ENCODE data around the gene EPS8L2.
A peak's percentile ranks its signal among the peaks of the same experiment; 100 is the strongest.
"Not testable (repeated sequence)": the region's sequence is repeated elsewhere in the genome, so short reads cannot be mapped to it uniquely, and the experiment has no call there.

EPS8L2 gene

GRCh38 chr11:705646-706438, at the start of gene EPS8L2:
Gene EPS8L2 (plus strand): TSS chr11:706231. CDS start chr11:709408, 3,177 bp downstream.
- no peak for FAIRE-seq

GRCh38 chr11:656426-656825, 49.6 kb upstream of the EPS8L2 start:
- FAIRE-seq: no peak

GRCh38 chr11:656866-657265, 49.2 kb upstream of the EPS8L2 start:
- no peak for FAIRE-seq

GRCh38 chr11:657691-658126, 48.3 kb upstream of the EPS8L2 start:
- FAIRE-seq: no peak

GRCh38 chr11:659532-660085, 46.4 kb upstream of the EPS8L2 start:
- no peak for FAIRE-seq

GRCh38 chr11:660281-660680, 45.8 kb upstream of the EPS8L2 start:
- FAIRE-seq: no peak

- no peak for FAIRE-seq
Measured at GRCh38 chr11:660681-661444, 45.2 kb upstream of the EPS8L2 start.

GRCh38 chr11:662689-663274, 43.2 kb upstream of the EPS8L2 start:
- no peak for FAIRE-seq

- FAIRE-seq: peak; percentile 55
Measured at GRCh38 chr11:665062-665703, 40.8 kb upstream of the EPS8L2 start.

GRCh38 chr11:665704-666281, 40.2 kb upstream of the EPS8L2 start:
- no peak for FAIRE-seq

- FAIRE-seq: no peak
Measured at GRCh38 chr11:673866-674265, 32.2 kb upstream of the EPS8L2 start.

- no peak for FAIRE-seq
Measured at GRCh38 chr11:674406-674805, 31.6 kb upstream of the EPS8L2 start.

- no peak for FAIRE-seq
Measured at GRCh38 chr11:678297-678696, 27.7 kb upstream of the EPS8L2 start.

- FAIRE-seq: no peak
Measured at GRCh38 chr11:679271-680207, 26.5 kb upstream of the EPS8L2 start.

GRCh38 chr11:680476-680875, 25.6 kb upstream of the EPS8L2 start:
- no peak for FAIRE-seq

- no peak for FAIRE-seq
Measured at GRCh38 chr11:680970-681369, 25.1 kb upstream of the EPS8L2 start.

GRCh38 chr11:686451-687243, 19.4 kb upstream of the EPS8L2 start:
- no peak for FAIRE-seq

GRCh38 chr11:687751-688150, 18.3 kb upstream of the EPS8L2 start:
- no peak for FAIRE-seq

- no peak for FAIRE-seq
Measured at GRCh38 chr11:688681-689080, 17.4 kb upstream of the EPS8L2 start.

- no peak for FAIRE-seq
Measured at GRCh38 chr11:689625-690024, 16.4 kb upstream of the EPS8L2 start.

GRCh38 chr11:690244-690643, 15.8 kb upstream of the EPS8L2 start:
- not testable (repeated sequence) for FAIRE-seq

Measured in islet of Langerhans (tissue), 1 donor.